Astrocyte (in vitro differentiated cells and primary cell): Measurements from ENCODE around the gene TCHHL1. TPM values are rescaled to one million over a fixed set of nuclear protein-coding genes. Genes with fewer than 3 reads are reported as not detected.

Experiments used
- DNase-seq: peaks from one replicate; pipeline ENCODE4 v3.0.0-alpha.2; 2010; ENCODE audit warnings: low read depth
- FAIRE-seq: peaks from 2 replicates; lab custom pipeline; 2011; peaks lifted over from hg19 to GRCh38; lab: Jason Lieb, UNC
- H2AFZ ChIP-seq: 2 replicates; pipeline ENCODE4 v1.6.0; 2012; ENCODE audit warnings: low read depth, low read length, inconsistent platforms
- H3K27ac ChIP-seq: 2 replicates; pipeline ENCODE4 v1.5.1; 2011; ENCODE audit warnings: low read depth, low read length, inconsistent platforms
- H3K27me3 ChIP-seq: 2 replicates; pipeline ENCODE4 v1.6.0; 2011; ENCODE audit warnings: low read length, inconsistent platforms; ENCODE audit not compliant: insufficient read depth
- H3K36me3 ChIP-seq: 2 replicates; pipeline ENCODE4 v1.5.1; 2011; ENCODE audit warnings: low read length, inconsistent platforms; ENCODE audit not compliant: insufficient read depth
- H3K4me1 ChIP-seq: 2 replicates; pipeline ENCODE4 v1.5.1; 2011; ENCODE audit warnings: low read length, inconsistent platforms; ENCODE audit not compliant: insufficient read depth
- H3K4me2 ChIP-seq: 2 replicates; pipeline ENCODE4 v1.6.0; 2012; ENCODE audit warnings: low read length, inconsistent platforms
- H3K4me3 ChIP-seq: 2 replicates; pipeline ENCODE4 v1.5.1; 2011; ENCODE audit warnings: low read depth, mild to moderate bottlenecking, low read length, inconsistent platforms; ENCODE audit not compliant: insufficient read depth
- H3K79me2 ChIP-seq: 2 replicates; pipeline ENCODE4 v1.6.0; 2012; ENCODE audit warnings: mild to moderate bottlenecking, low read length, inconsistent platforms; ENCODE audit not compliant: insufficient read depth
- H3K9ac ChIP-seq: 2 replicates; pipeline ENCODE4 v1.6.0; 2012; ENCODE audit warnings: mild to moderate bottlenecking, low read length, inconsistent platforms
- H3K9me3 ChIP-seq: 2 replicates; pipeline ENCODE4 v1.5.1; 2012; ENCODE audit warnings: low read depth, mild to moderate bottlenecking, low read length, inconsistent platforms; ENCODE audit not compliant: insufficient read depth
- H4K20me1 ChIP-seq: 2 replicates; pipeline ENCODE4 v1.6.0; 2012; ENCODE audit warnings: low read length, inconsistent platforms; ENCODE audit not compliant: insufficient read depth
- H3K27ac Mint-ChIP-seq: one replicate; pipeline ENCODE4 v1.8.0; 2021; ENCODE audit warnings: mild to moderate bottlenecking, mixed read lengths; ENCODE audit not compliant: unreplicated experiment
- H3K27me3 Mint-ChIP-seq: one replicate; pipeline ENCODE4 v1.8.0; 2021; ENCODE audit warnings: low read depth, mixed read lengths; ENCODE audit not compliant: unreplicated experiment
- H3K36me3 Mint-ChIP-seq: one replicate; pipeline ENCODE4 v1.8.0; 2021; ENCODE audit warnings: low read depth, mixed read lengths; ENCODE audit not compliant: unreplicated experiment
- H3K4me1 Mint-ChIP-seq: one replicate; pipeline ENCODE4 v1.8.0; 2021; ENCODE audit warnings: low read depth, mixed read lengths; ENCODE audit not compliant: unreplicated experiment
- H3K4me3 Mint-ChIP-seq: one replicate; pipeline ENCODE4 v1.8.0; 2021; ENCODE audit warnings: mild to moderate bottlenecking, moderate library complexity, mixed read lengths; ENCODE audit not compliant: unreplicated experiment
- H3K9me3 Mint-ChIP-seq: one replicate; pipeline ENCODE4 v1.8.0; 2021; ENCODE audit warnings: mild to moderate bottlenecking, mixed read lengths; ENCODE audit not compliant: unreplicated experiment
- EZH2 ChIP-seq: IDR thresholded peaks from 2 replicates; pipeline ENCODE4 v1.6.1; 2012; ENCODE audit warnings: mild to moderate bottlenecking, low read length, inconsistent platforms; ENCODE audit not compliant: insufficient read depth
- total RNA-seq: library from RNA; stranded (reverse); gene quantifications from 2 replicates; pipeline ENCODE4 v1.2.1, GENCODE V29; 2021
- TF ChIP-seq, protein P1 (sequence below): IDR thresholded peaks from 2 replicates; pipeline ENCODE4 v1.5.1; 2011; ENCODE audit warnings: low read depth, mild to moderate bottlenecking, inconsistent platforms, low read length, moderate library complexity; ENCODE audit not compliant: insufficient read depth

Gene TCHHL1
- total RNA-seq, 1 donor from 2014 or later: not detected

DNA sequence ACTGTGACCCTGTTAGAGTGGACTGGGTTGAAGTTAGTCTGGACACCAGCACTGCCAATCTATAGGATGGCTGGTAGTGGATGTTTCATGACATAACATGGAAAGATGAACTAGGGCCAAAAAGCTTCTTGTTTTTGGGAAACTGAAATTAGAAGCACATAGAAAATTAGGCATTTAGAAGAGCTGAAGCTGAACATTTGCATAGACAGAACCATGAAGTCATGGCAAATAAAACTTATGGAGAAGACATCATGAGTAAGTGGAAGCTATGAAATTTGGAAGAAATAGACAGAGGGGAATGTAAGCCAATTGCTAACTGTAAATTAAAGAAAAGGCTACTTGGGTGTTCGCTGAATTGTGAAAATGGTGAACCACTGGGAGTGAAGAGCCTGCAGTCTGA, 49.4 kb downstream of the TCHHL1 start:
- H3K27me3 ChIP-seq: peaks cover 27% of the 10 kb centered on the region
- no peak overlapping the region for H2AFZ ChIP-seq
- no peak overlapping the region for H3K4me3 ChIP-seq
- Mint-ChIP-seq H3K27me3 (no peaks in the 10 kb centered on the region), H3K27ac (no peak overlapping the region), H3K4me1 (peaks cover 1% of the 10 kb centered on the region), H3K4me3 (peak overlapping the region; percentile 29), H3K9me3 (peaks cover 2% of the 10 kb centered on the region), H3K36me3 (peaks cover 10% of the 10 kb centered on the region)
- no peak overlapping the region for H3K4me2 ChIP-seq
- H3K9ac ChIP-seq: no peak overlapping the region
- TF ChIP-seq EZH2: no peak
- TF ChIP-seq, protein P1, sequence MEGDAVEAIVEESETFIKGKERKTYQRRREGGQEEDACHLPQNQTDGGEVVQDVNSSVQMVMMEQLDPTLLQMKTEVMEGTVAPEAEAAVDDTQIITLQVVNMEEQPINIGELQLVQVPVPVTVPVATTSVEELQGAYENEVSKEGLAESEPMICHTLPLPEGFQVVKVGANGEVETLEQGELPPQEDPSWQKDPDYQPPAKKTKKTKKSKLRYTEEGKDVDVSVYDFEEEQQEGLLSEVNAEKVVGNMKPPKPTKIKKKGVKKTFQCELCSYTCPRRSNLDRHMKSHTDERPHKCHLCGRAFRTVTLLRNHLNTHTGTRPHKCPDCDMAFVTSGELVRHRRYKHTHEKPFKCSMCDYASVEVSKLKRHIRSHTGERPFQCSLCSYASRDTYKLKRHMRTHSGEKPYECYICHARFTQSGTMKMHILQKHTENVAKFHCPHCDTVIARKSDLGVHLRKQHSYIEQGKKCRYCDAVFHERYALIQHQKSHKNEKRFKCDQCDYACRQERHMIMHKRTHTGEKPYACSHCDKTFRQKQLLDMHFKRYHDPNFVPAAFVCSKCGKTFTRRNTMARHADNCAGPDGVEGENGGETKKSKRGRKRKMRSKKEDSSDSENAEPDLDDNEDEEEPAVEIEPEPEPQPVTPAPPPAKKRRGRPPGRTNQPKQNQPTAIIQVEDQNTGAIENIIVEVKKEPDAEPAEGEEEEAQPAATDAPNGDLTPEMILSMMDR: no peak
- no peak overlapping the region for H3K27ac ChIP-seq
- H3K36me3 ChIP-seq: no peaks in the 10 kb centered on the region
- DNase-seq (no peak), FAIRE-seq (no peak)
- peaks cover 24% of the 10 kb centered on the region for H3K79me2 ChIP-seq
- H4K20me1 ChIP-seq: peaks cover 17% of the 10 kb centered on the region
- H3K9me3 ChIP-seq: no peaks in the 10 kb centered on the region
- H3K4me1 ChIP-seq: peaks cover 9% of the 10 kb centered on the region

DNA sequence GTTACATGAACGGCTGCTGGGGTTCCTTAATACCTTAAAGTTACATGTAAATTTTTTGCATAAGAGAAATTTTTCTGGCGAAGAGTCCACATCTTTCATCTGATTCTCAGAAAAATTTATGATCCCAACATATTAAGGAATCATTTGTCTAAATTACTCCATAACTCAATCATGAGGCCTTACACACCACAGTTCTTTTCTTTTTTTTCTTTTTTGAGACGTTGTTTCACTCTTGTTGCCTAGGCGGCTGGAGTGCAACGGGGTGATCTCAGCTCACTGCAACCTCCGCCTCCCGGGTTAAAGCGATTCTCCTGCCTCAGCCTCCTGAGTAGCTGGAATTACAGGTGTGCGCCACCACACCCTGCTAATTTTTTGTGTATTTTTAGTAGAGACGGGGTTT, 50.0 kb downstream of the TCHHL1 start:
- Histone ChIP-seq H2AFZ (no peak overlapping the region), H3K4me3 (no peak overlapping the region), H3K4me1 (peaks cover 15% of the 10 kb centered on the region), H4K20me1 (peaks cover 23% of the 10 kb centered on the region), H3K27me3 (peaks cover 27% of the 10 kb centered on the region), H3K9ac (no peak overlapping the region), H3K27ac (no peak overlapping the region), H3K79me2 (peaks cover 30% of the 10 kb centered on the region), H3K4me2 (no peak overlapping the region), H3K9me3 (no peaks in the 10 kb centered on the region), H3K36me3 (no peaks in the 10 kb centered on the region)
- H3K9me3 Mint-ChIP-seq: peaks cover 2% of the 10 kb centered on the region
- H3K4me3 Mint-ChIP-seq: no peak overlapping the region
- no peak for TF ChIP-seq EZH2
- TF ChIP-seq, protein P1: no peak
- H3K27ac Mint-ChIP-seq: no peak overlapping the region
- DNase-seq: no peak
- H3K27me3 Mint-ChIP-seq: no peaks in the 10 kb centered on the region
- no peak for FAIRE-seq
- H3K36me3 Mint-ChIP-seq: peaks cover 10% of the 10 kb centered on the region
- H3K4me1 Mint-ChIP-seq: peaks cover 4% of the 10 kb centered on the region
